OCI-LY1 (cell line): ENCODE results near the gene ACSBG1.

Experiments
- H2AFZ ChIP-seq: fragments of 200-600 bp; sonication (generic), shearing (Covaris generic); 2 replicates; pipeline ENCODE4 v1.6.0; 2014; ENCODE audit warnings: antibody characterized with exemption, mild to moderate bottlenecking, low read length
- H3F3A ChIP-seq: fragments of 200-600 bp; sonication (generic), shearing (Covaris generic); 2 replicates; pipeline ENCODE4 v1.6.0; 2014; ENCODE audit warnings: mild to moderate bottlenecking, antibody characterized with exemption, low read length, moderate library complexity; ENCODE audit not compliant: insufficient read depth
- H3K27ac ChIP-seq: fragments of 200-600 bp; sonication (generic); 2 replicates; pipeline ENCODE4 v1.5.1; 2014; ENCODE audit warnings: low read length, mixed run types, mild to moderate bottlenecking, low read depth; ENCODE audit not compliant: poor library complexity, severe bottlenecking
- H3K27me3 ChIP-seq: fragments of 200-600 bp; sonication (generic); 2 replicates; pipeline ENCODE4 v1.6.0; 2014; ENCODE audit warnings: antibody characterized with exemption, mild to moderate bottlenecking, low read length, moderate library complexity; ENCODE audit not compliant: insufficient read depth
- H3K36me3 ChIP-seq: fragments of 200-600 bp; sonication (generic); 2 replicates; pipeline ENCODE4 v1.6.1; 2014; ENCODE audit warnings: mild to moderate bottlenecking, antibody characterized with exemption, low read length, moderate library complexity, mixed read lengths; ENCODE audit not compliant: insufficient read depth
- H3K4me1 ChIP-seq: fragments of 200-600 bp; sonication (generic); 2 replicates; pipeline ENCODE4 v1.5.1; 2014; ENCODE audit warnings: mild to moderate bottlenecking, low read length, moderate library complexity; ENCODE audit not compliant: insufficient read depth, severe bottlenecking
- H3K4me2 ChIP-seq: fragments of 200-600 bp; sonication (generic), shearing (Covaris generic); 2 replicates; pipeline ENCODE4 v1.6.1; 2014; ENCODE audit warnings: low read length
- H3K4me3 ChIP-seq: fragments of 200-600 bp; sonication (generic); 2 replicates; pipeline ENCODE4 v1.5.1; 2014; ENCODE audit warnings: low read length, low read depth, mild to moderate bottlenecking, mixed read lengths; ENCODE audit not compliant: poor library complexity, severe bottlenecking
- H3K79me2 ChIP-seq: fragments of 200-600 bp; shearing (Covaris generic); 2 replicates; pipeline ENCODE4 v1.6.1; 2016; ENCODE audit warnings: mixed run types, low read length, mixed read lengths; ENCODE audit not compliant: insufficient read depth
- H3K9ac ChIP-seq: fragments of 200-600 bp; sonication (generic), shearing (Covaris generic); 2 replicates; pipeline ENCODE4 v1.6.1; 2014; ENCODE audit warnings: mild to moderate bottlenecking, low read length, mixed read lengths
- H3K9me2 ChIP-seq: fragments of 200-600 bp; sonication (generic), shearing (Covaris generic); 2 replicates; pipeline ENCODE4 v1.6.1; 2014; ENCODE audit warnings: low read depth, mild to moderate bottlenecking, low read length, mixed read lengths
- H3K9me3 ChIP-seq: fragments of 200-600 bp; shearing (Covaris generic); 2 replicates; pipeline ENCODE4 v1.6.1; 2014; ENCODE audit warnings: low read length, mixed read lengths
- H4K20me1 ChIP-seq: fragments of 200-600 bp; sonication (generic), shearing (Covaris generic); 2 replicates; pipeline ENCODE4 v1.6.0; 2016; ENCODE audit warnings: mild to moderate bottlenecking, low read length; ENCODE audit not compliant: insufficient read depth
- EZH2 ChIP-seq: fragments of 200-600 bp; sonication (generic), shearing (Covaris generic); IDR thresholded peaks from 2 replicates; pipeline ENCODE4 v1.8.0; 2017; ENCODE audit warnings: borderline replicate concordance, mixed run types, mild to moderate bottlenecking, antibody characterized with exemption, low read length, moderate library complexity, mixed read lengths
- TF ChIP-seq, protein P1 (sequence below): fragments of 200-600 bp; sonication (generic), shearing (Covaris generic); IDR thresholded peaks from 2 replicates; pipeline ENCODE4 v1.5.1; 2017; ENCODE audit warnings: mild to moderate bottlenecking, antibody characterized with exemption, low read length, moderate library complexity, mixed read lengths

ACSBG1 gene

DNA sequence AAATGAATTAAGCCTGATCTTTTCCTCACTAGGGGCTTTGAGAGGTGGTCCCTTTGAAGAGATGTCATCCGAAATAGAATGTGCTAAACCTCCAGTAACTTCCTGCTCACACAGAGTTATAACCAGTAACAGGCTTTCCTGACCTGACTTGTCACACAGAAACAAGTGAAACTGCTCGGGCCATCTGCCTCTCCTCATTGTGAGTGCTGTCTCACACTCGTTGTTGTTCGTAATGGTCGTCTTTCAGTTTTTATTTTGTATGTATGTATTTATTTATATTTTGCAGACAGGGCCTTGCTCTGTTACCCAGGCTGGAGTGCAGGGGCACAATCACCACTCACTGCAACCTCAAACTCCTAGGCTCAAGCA lies 24.0 kb downstream of the ACSBG1 start:
- Histone ChIP-seq H3K4me2 (no peak overlapping the region), H3K9me2 (no peaks in the 10 kb centered on the region), H3K27me3 (0 out of 2 replicates have a peak, but pooled peaks cover 5% of the 10 kb centered on the region), H3K36me3 (no peaks in the 10 kb centered on the region), H3K4me1 (no peaks in the 10 kb centered on the region), H3K9ac (no peak overlapping the region), H3K27ac (no peak overlapping the region), H2AFZ (no peak overlapping the region), H3K9me3 (no peaks in the 10 kb centered on the region), H3F3A (no peaks in the 10 kb centered on the region), H3K4me3 (no peak overlapping the region), H3K79me2 (no peaks in the 10 kb centered on the region), H4K20me1 (no peaks in the 10 kb centered on the region)
- TF ChIP-seq EZH2, result no peak
- TF ChIP-seq, protein P1, sequence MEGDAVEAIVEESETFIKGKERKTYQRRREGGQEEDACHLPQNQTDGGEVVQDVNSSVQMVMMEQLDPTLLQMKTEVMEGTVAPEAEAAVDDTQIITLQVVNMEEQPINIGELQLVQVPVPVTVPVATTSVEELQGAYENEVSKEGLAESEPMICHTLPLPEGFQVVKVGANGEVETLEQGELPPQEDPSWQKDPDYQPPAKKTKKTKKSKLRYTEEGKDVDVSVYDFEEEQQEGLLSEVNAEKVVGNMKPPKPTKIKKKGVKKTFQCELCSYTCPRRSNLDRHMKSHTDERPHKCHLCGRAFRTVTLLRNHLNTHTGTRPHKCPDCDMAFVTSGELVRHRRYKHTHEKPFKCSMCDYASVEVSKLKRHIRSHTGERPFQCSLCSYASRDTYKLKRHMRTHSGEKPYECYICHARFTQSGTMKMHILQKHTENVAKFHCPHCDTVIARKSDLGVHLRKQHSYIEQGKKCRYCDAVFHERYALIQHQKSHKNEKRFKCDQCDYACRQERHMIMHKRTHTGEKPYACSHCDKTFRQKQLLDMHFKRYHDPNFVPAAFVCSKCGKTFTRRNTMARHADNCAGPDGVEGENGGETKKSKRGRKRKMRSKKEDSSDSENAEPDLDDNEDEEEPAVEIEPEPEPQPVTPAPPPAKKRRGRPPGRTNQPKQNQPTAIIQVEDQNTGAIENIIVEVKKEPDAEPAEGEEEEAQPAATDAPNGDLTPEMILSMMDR, result no peak

DNA sequence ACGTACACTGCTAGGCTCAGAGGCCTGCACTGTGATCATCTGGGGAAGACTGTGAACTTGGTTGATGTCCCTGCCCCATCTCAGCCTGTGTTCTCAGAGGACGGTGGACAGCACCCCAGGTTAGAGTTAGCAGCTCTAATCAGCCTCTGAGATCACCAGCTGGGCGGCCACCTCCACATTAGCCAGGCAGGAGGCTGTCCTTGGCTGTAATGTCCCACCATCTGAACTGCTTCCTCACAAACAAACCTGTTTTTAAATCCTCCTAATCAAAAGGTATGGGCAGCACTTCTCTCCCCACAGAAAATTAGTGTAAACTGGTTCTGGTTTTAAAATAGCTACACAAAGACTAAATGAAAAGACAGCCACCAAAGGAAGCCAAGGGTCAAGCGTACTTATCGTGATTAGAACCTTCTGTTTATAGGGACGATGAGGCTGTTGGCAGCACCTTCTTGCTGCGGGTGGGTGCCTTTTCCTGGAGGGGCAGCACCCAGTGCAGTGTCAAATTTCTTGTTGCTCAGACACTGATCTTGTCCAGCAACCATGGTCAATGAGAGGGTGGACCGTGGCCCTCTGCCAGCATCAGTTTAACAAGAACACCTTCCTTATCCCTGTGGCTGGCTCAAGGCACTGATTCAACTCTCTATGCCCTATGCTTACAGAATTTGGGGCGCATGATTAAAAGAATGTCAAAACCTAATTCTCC lies 24.6 kb downstream of the ACSBG1 start:
- Histone ChIP-seq H3K4me3 (no peak overlapping the region), H3K9me2 (no peaks in the 10 kb centered on the region), H3K27me3 (0 out of 2 replicates have a peak, but pooled peaks cover 5% of the 10 kb centered on the region), H3K4me2 (no peak overlapping the region), H3K79me2 (no peaks in the 10 kb centered on the region), H3K27ac (no peak overlapping the region), H3F3A (no peaks in the 10 kb centered on the region), H3K9me3 (no peaks in the 10 kb centered on the region), H3K36me3 (no peaks in the 10 kb centered on the region), H3K9ac (no peak overlapping the region), H2AFZ (no peak overlapping the region), H3K4me1 (no peaks in the 10 kb centered on the region), H4K20me1 (no peaks in the 10 kb centered on the region)
- TF ChIP-seq, protein P1, result no peak
- TF ChIP-seq EZH2, result no peak

DNA sequence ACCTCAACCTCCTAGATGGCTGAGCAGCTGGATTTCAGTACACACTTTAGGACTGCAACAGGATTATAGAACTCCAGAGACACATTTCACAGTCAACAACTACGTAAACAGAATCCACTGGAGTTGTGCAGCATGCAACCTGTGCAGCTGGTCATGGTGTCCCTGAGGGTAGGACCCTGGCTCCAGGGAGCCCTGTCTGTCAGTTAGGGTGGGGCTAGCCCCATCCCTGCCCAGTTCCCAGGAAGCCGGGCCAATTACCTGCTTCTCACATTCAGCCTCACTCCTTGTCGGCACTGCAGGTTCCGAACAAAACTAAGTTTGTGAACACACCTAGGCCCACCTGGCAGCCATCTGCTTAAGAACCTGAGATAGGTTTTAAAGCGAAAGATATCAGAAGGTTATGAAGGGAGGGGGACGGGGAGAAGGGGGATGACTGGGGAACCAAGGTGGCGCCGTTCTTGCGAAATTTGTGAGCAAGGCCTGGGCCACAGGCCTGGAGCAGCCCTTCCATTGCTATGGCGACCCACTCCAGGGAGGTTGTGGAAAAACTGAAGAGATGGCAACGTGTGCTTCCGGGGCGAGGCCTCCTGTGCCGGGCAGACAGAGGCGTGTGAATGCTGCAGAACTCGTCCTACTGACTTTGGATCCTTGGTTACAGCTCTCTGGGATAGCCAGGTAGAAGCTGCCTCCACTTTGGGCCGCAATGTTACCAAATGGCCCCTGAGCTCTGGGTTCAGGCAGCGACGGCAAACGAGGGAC lies 25.3 kb downstream of the ACSBG1 start:
- H3K27ac ChIP-seq, result no peak overlapping the region
- H3K4me2 ChIP-seq, result no peak overlapping the region
- no peaks in the 10 kb centered on the region for H3K79me2 ChIP-seq
- H3K36me3 ChIP-seq, result no peaks in the 10 kb centered on the region
- H3K9ac ChIP-seq, result no peak overlapping the region
- H3F3A ChIP-seq, result no peaks in the 10 kb centered on the region
- no peaks in the 10 kb centered on the region for H3K4me1 ChIP-seq
- no peaks in the 10 kb centered on the region for H3K9me3 ChIP-seq
- 0 out of 2 replicates have a peak, but pooled peaks cover 5% of the 10 kb centered on the region for H3K27me3 ChIP-seq
- H3K9me2 ChIP-seq, result no peaks in the 10 kb centered on the region
- no peaks in the 10 kb centered on the region for H4K20me1 ChIP-seq
- no peak overlapping the region for H3K4me3 ChIP-seq
- TF ChIP-seq, protein P1, result no peak
- TF ChIP-seq EZH2, result no peak
- H2AFZ ChIP-seq, result no peak overlapping the region
